ENCODE measurements around the gene ADPRHL1. TPM values are rescaled to one million over a fixed set of nuclear protein-coding genes. Genes with fewer than 3 reads are reported as not detected.
A peak's percentile ranks its signal among the peaks of the same experiment; 100 is the strongest.

The ADPRHL1 gene
- total RNA-seq, 1 donor from 2014 or later, result 2.8 TPM

DNA sequence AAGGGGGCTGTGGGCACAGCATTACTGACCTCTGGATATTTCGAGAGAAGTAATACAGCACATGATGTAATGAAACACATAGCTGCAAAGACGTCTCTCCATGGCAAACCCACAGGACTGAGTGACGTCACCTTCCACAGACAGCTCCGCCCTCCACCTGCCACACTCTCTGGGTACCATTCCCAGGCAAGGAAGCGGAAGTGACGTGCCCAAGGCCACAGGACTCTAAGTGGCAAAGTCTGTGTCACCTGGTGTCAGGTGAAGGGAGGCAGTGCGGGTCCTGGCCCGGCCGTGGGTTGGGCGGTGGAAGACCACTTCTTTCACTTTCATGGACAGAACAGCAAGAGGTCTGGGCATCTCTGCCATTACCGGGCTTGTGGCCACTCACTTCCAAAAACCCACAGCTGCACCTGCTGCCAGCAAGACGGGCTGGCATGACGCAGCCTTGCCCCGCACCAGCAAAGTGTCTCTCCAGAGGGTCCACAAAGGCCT lies 6.8 kb upstream of the ADPRHL1 start:
- H3K4me1 Mint-ChIP-seq, result no peaks in the 10 kb centered on the region
- no peak for DNase-seq (ENCODE audit: low read depth, low spot score)
- no peak overlapping the region for H3K27ac Mint-ChIP-seq (ENCODE audit: unreplicated experiment)
- H3K27me3 Mint-ChIP-seq (ENCODE audit: low read depth), result no peaks in the 10 kb centered on the region
- TF ChIP-seq, protein P1, sequence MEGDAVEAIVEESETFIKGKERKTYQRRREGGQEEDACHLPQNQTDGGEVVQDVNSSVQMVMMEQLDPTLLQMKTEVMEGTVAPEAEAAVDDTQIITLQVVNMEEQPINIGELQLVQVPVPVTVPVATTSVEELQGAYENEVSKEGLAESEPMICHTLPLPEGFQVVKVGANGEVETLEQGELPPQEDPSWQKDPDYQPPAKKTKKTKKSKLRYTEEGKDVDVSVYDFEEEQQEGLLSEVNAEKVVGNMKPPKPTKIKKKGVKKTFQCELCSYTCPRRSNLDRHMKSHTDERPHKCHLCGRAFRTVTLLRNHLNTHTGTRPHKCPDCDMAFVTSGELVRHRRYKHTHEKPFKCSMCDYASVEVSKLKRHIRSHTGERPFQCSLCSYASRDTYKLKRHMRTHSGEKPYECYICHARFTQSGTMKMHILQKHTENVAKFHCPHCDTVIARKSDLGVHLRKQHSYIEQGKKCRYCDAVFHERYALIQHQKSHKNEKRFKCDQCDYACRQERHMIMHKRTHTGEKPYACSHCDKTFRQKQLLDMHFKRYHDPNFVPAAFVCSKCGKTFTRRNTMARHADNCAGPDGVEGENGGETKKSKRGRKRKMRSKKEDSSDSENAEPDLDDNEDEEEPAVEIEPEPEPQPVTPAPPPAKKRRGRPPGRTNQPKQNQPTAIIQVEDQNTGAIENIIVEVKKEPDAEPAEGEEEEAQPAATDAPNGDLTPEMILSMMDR (conservative IDR thresholded peaks at IDR 0.05), result no peak
- peaks cover 2% of the 10 kb centered on the region for H3K36me3 Mint-ChIP-seq (ENCODE audit: low read depth)
- no peak overlapping the region for H3K4me3 Mint-ChIP-seq
- no peaks in the 10 kb centered on the region for H3K9me3 Mint-ChIP-seq

DNA sequence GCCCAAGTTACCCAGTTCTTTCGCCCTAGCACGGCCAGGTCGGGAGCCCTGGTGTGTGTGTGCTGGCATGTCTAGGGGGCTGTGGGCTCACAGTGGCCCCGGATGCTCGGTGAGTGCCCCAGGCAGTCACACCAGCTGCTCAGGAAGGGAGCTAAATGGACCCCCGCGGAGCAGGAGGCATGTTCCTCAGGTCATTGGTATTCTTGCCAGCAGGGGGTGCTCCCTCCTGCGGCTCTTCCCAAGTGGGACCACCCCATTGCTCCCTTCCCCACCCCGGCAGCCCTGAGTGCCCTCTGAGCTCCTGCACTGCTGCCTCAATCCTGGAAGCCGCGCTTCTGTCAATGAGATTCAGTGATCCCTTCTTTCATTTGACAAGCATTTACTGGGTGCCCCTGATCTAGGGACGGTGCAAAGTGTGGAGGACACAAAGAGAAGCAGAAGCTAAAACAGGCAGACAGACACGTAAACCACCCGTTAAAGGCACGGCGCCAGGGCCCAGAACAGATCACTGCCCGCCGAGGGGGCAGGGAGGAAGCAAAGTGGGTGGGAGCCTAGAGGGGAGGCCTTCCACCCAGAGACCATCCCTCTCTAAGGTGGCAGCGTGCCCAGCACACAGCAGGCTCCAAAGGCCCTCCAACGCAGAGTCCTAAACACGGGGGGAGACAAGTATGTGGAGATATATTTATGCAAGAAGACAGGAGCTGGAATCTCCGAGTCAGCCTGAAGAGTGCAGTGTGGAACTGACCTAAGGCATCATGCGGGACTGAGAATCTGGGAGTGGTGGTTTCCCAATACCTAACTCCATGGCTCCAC lies 5.2 kb upstream of the ADPRHL1 start:
- Mint-ChIP-seq H3K4me3 (no peak overlapping the region), H3K27me3 (ENCODE audit: low read depth) (no peaks in the 10 kb centered on the region), H3K9me3 (no peaks in the 10 kb centered on the region), H3K4me1 (peaks cover 6% of the 10 kb centered on the region), H3K27ac (ENCODE audit: unreplicated experiment) (peak overlapping the region; percentile 75), H3K36me3 (ENCODE audit: low read depth) (peaks cover 2% of the 10 kb centered on the region)
- no peak for DNase-seq (ENCODE audit: low read depth, low spot score)
- TF ChIP-seq, protein P1 (conservative IDR thresholded peaks at IDR 0.05), result peak; percentile 51

DNA sequence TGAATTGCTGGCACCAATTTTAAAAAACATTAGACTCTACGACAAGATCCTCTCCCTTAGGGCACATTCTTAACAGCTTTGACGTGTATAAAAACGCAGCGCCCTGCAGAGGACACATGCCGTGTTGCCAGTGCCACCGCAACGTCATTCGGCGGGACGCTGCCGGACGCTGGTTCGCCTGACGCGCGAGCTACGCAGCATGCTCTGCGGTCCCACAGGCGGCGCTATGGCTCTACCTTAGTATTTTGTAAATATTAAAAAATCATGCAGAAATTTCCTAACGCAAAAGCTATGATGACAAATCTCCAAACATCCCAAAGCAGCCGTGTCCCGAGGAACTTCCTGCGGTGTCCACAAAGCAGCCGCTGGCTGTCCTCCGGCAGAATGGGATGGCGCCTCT lies 4.2 kb upstream of the ADPRHL1 start:
- no peak overlapping the region for H3K27ac Mint-ChIP-seq (ENCODE audit: unreplicated experiment)
- H3K36me3 Mint-ChIP-seq (ENCODE audit: low read depth), result peaks cover 2% of the 10 kb centered on the region
- H3K27me3 Mint-ChIP-seq (ENCODE audit: low read depth), result no peaks in the 10 kb centered on the region
- peaks cover 9% of the 10 kb centered on the region for H3K4me1 Mint-ChIP-seq
- H3K4me3 Mint-ChIP-seq, result no peak overlapping the region
- no peaks in the 10 kb centered on the region for H3K9me3 Mint-ChIP-seq
- DNase-seq (ENCODE audit: low read depth, low spot score), result no peak
- TF ChIP-seq, protein P1 (conservative IDR thresholded peaks at IDR 0.05), result no peak

DNA sequence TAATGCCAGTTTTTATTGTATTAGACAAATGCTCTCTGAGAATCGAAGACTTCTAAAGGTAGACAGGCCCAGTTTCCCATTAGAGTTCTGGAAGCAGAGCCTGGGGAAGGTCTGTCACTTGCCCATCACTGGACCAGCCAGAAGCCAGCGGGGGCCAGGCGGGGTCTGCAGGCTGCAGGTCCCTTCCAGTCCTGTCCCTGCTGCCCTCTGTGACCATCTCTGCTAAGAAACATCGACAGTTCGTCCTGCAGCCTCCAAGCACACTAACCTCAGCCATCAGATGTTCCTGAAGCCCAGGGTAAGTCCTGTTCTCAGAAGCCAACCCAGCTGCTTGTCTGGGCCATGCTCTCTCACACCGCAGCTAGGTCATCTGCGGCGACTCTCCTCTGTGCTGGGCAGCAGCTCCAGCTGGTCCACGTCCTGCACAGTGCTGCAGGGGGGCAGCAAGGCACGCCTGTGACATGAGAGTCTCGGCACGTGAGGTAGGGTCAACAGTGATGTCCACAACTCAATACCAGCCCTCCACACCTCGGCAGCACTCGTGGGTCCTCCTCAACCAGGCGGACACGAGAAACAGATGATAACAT lies 2.9 kb upstream of the ADPRHL1 start:
- H3K4me1 Mint-ChIP-seq, result peaks cover 9% of the 10 kb centered on the region
- peaks cover 2% of the 10 kb centered on the region for H3K36me3 Mint-ChIP-seq (ENCODE audit: low read depth)
- no peaks in the 10 kb centered on the region for H3K27me3 Mint-ChIP-seq (ENCODE audit: low read depth)
- no peak overlapping the region for H3K27ac Mint-ChIP-seq (ENCODE audit: unreplicated experiment)
- TF ChIP-seq, protein P1 (conservative IDR thresholded peaks at IDR 0.05), result no peak
- DNase-seq (ENCODE audit: low read depth, low spot score), result no peak
- H3K4me3 Mint-ChIP-seq, result no peak overlapping the region
- no peaks in the 10 kb centered on the region for H3K9me3 Mint-ChIP-seq

DNA sequence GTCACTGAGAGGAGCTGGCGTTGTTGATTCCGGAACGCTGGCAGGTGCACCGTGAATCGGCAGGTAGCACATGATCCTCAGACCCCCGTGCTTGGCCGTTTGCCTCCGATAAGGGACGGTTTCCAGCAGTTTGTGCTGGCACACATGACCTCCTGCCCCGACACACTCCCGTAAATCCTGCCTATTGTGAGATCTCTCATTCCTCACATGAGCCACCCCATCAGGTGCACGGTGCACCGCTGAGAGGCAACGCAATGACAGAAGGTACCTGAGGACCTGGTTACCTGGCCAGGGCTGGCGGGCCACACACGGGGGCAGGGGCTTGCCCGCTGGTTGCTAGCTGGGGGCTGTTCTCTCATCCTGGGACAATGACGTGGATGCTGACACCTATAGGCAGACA lies 2.1 kb upstream of the ADPRHL1 start:
- H3K36me3 Mint-ChIP-seq (ENCODE audit: low read depth), result peaks cover 2% of the 10 kb centered on the region
- no peak for DNase-seq (ENCODE audit: low read depth, low spot score)
- no peak overlapping the region for H3K27ac Mint-ChIP-seq (ENCODE audit: unreplicated experiment)
- TF ChIP-seq, protein P1 (conservative IDR thresholded peaks at IDR 0.05), result no peak
- no peak overlapping the region for H3K4me3 Mint-ChIP-seq
- H3K27me3 Mint-ChIP-seq (ENCODE audit: low read depth), result no peaks in the 10 kb centered on the region
- H3K4me1 Mint-ChIP-seq, result peaks cover 9% of the 10 kb centered on the region
- no peaks in the 10 kb centered on the region for H3K9me3 Mint-ChIP-seq

All from neural crest cell (in vitro differentiated cells).